Loucy (cell line): ENCODE data around the gene SPATA24.

ENCODE experiments used
- H2AFZ ChIP-seq: fragments of 200-600 bp; sonication (generic); 2 replicates; pipeline ENCODE4 v1.6.0; 2016; ENCODE audit warnings: antibody characterized with exemption, mild to moderate bottlenecking, low read length, moderate library complexity
- H3F3A ChIP-seq: fragments of 200-600 bp; 2 replicates; pipeline ENCODE4 v1.6.0; 2016; ENCODE audit warnings: antibody characterized with exemption, low read depth, mild to moderate bottlenecking
- H3K27me3 ChIP-seq: fragments of 200-600 bp; sonication (generic); 2 replicates; pipeline ENCODE4 v1.6.1; 2014; ENCODE audit warnings: low read length, mild to moderate bottlenecking; ENCODE audit not compliant: insufficient read depth, poor library complexity, severe bottlenecking
- H3K36me3 ChIP-seq: fragments of 200-600 bp; sonication (generic); 2 replicates; pipeline ENCODE4 v1.6.1; 2016; ENCODE audit warnings: low read length; ENCODE audit not compliant: insufficient read depth
- H3K4me1 ChIP-seq: fragments of 200-600 bp; sonication (generic); 2 replicates; pipeline ENCODE4 v1.5.1; 2014; ENCODE audit warnings: low read length, mild to moderate bottlenecking; ENCODE audit not compliant: insufficient read depth, poor library complexity, severe bottlenecking
- H3K4me2 ChIP-seq: fragments of 200-600 bp; sonication (generic); 2 replicates; pipeline ENCODE4 v1.6.0; 2014; ENCODE audit warnings: antibody characterized with exemption, low read length, low read depth, mild to moderate bottlenecking; ENCODE audit not compliant: poor library complexity, severe bottlenecking
- H3K4me3 ChIP-seq: fragments of 200-600 bp; sonication (generic); 2 replicates; pipeline ENCODE4 v1.5.1; 2014; ENCODE audit warnings: low read length, mild to moderate bottlenecking, mixed read lengths; ENCODE audit not compliant: poor library complexity, severe bottlenecking
- H3K79me2 ChIP-seq: fragments of 200-600 bp; sonication (generic); 2 replicates; pipeline ENCODE4 v1.6.1; 2014; ENCODE audit warnings: low read length; ENCODE audit not compliant: insufficient read depth
- H3K9ac ChIP-seq: fragments of 200-600 bp; sonication (generic); 2 replicates; pipeline ENCODE4 v1.6.0; 2014; ENCODE audit warnings: mild to moderate bottlenecking, low read depth, low read length, moderate library complexity; ENCODE audit not compliant: poor library complexity, severe bottlenecking
- H3K9me2 ChIP-seq: fragments of 200-600 bp; sonication (generic); replicated peaks from 2 replicates; pipeline ENCODE4 v1.6.1; 2016; ENCODE audit warnings: low read depth, low read length, mixed read lengths
- H3K9me3 ChIP-seq: fragments of 200-600 bp; sonication (generic); 2 replicates; pipeline ENCODE4 v1.6.1; 2014; ENCODE audit warnings: mild to moderate bottlenecking, antibody characterized with exemption, low read length, low read depth; ENCODE audit not compliant: insufficient read depth
- H4K20me1 ChIP-seq: fragments of 200-600 bp; sonication (generic); 2 replicates; pipeline ENCODE4 v1.6.0; 2014; ENCODE audit warnings: antibody characterized with exemption, low read length, mild to moderate bottlenecking; ENCODE audit not compliant: insufficient read depth, poor library complexity, severe bottlenecking
- CTCF ChIP-seq: fragments of 200-600 bp; sonication (generic); conservative IDR thresholded peaks from 2 replicates; pipeline ENCODE4 v1.5.1; 2014; ENCODE audit warnings: mild to moderate bottlenecking, antibody characterized with exemption, low read length
- EZH2phosphoT487 ChIP-seq: fragments of 200-600 bp; IDR thresholded peaks from 2 replicates; pipeline ENCODE4 v1.6.1; 2018; ENCODE audit warnings: antibody characterized with exemption, mild to moderate bottlenecking, moderate library complexity, borderline replicate concordance

The SPATA24 gene

DNA sequence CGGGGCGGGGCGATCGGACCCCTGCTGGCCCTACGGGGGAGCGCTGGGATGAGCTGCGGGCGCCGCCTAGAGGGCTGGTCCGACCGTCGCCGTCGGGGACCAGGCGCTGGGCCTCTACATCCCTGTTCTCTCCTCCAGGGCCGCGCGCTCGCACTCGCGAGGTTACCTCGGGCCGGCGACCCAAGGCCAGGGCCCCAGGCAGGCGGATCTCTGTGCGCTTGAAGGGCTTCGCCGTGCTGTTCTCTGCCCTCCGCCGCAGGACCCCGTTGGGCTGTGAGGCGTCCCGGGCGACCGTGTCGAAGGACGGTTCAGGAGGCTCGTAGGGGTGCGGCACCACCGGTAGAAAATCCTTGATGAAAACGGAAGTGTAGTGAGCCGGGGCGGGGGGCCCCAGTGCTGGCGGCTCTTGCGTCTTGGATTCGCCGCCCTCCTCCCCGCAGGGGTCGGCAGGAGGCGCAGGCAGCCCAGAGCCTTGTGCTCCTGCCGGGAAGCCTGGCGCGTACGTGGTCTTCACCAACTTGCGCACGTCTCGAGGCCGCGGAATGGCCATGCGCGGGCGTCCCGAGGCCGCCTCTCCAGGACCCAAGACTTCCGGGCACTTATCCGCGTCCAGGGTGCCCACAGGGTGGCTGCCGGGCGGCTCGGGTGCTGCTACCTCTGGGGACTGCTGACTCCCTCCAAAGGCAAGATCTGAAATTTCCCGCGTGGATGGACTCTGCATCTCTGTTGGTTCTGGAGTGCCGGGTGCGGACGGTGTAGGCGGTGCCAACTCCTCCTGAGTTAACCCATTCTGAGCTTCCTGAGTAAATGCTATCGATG is 11.0 kb downstream of the SPATA24 start:
- H3K9me2 ChIP-seq = no peaks in the 10 kb centered on the region
- peaks cover 39% of the 10 kb centered on the region for H3K4me1 ChIP-seq
- peak overlapping the region; percentile 87 for H3K4me2 ChIP-seq
- H3F3A ChIP-seq = 0 out of 2 replicates have a peak, but pooled peaks cover under 1% of the 10 kb centered on the region
- H3K27me3 ChIP-seq = peaks cover 8% of the 10 kb centered on the region
- peak overlapping the region; percentile 92 for H2AFZ ChIP-seq
- H3K4me3 ChIP-seq = peak overlapping the region; percentile 96
- TF ChIP-seq CTCF (peak; percentile 73), EZH2phosphoT487 (no peak)
- 0 out of 2 replicates have a peak, but pooled peaks cover 6% of the 10 kb centered on the region for H3K36me3 ChIP-seq
- peaks cover 14% of the 10 kb centered on the region for H4K20me1 ChIP-seq
- no peaks in the 10 kb centered on the region for H3K9me3 ChIP-seq
- H3K9ac ChIP-seq = peak overlapping the region; percentile 99
- peaks cover 73% of the 10 kb centered on the region for H3K79me2 ChIP-seq

GRCh38 chr5:139392324-139392677 is 11.6 kb downstream of the SPATA24 start:
- Histone ChIP-seq H4K20me1 (peaks cover 18% of the 10 kb centered on the region), H3K9ac (peak overlapping the region; percentile 99), H3K9me2 (no peaks in the 10 kb centered on the region), H3K4me3 (peak overlapping the region; percentile 96), H3F3A (0 out of 2 replicates have a peak, but pooled peaks cover 3% of the 10 kb centered on the region), H3K36me3 (0 out of 2 replicates have a peak, but pooled peaks cover 7% of the 10 kb centered on the region), H3K79me2 (peaks cover 79% of the 10 kb centered on the region), H3K4me1 (peaks cover 44% of the 10 kb centered on the region), H3K27me3 (peaks cover 8% of the 10 kb centered on the region), H3K4me2 (peak overlapping the region; percentile 87), H3K9me3 (no peaks in the 10 kb centered on the region), H2AFZ (peak overlapping the region; percentile 50; the same call in 1 of the 2 replicates)
- no peak for TF ChIP-seq CTCF

GRCh38 chr5:139391570-139392323 is 12.1 kb downstream of the SPATA24 start:
- H3F3A ChIP-seq = 0 out of 2 replicates have a peak, but pooled peaks cover 3% of the 10 kb centered on the region
- peaks cover 84% of the 10 kb centered on the region for H3K79me2 ChIP-seq
- peak overlapping the region; percentile 96 for H3K4me3 ChIP-seq
- no peaks in the 10 kb centered on the region for H3K9me2 ChIP-seq
- H3K27me3 ChIP-seq = peaks cover 8% of the 10 kb centered on the region
- H2AFZ ChIP-seq = peak overlapping the region; percentile 50; the same call in 1 of the 2 replicates
- peaks cover 22% of the 10 kb centered on the region for H4K20me1 ChIP-seq
- peak overlapping the region; percentile 87 for H3K4me2 ChIP-seq
- TF ChIP-seq CTCF = no peak
- TF ChIP-seq EZH2phosphoT487 = no peak
- H3K9me3 ChIP-seq = no peaks in the 10 kb centered on the region
- H3K9ac ChIP-seq = peak overlapping the region; percentile 99
- peaks cover 7% of the 10 kb centered on the region; the same call in 1 of the 2 replicates for H3K36me3 ChIP-seq
- H3K4me1 ChIP-seq = peaks cover 50% of the 10 kb centered on the region
